Endothelial cell of umbilical vein (primary cell): Measurements from ENCODE around the gene ARGLU1. TPM values are rescaled to one million over a fixed set of nuclear protein-coding genes. Genes with fewer than 3 reads are reported as not detected.

Experiments used
- BruUV-seq: library from RNA; stranded (reverse); fragments of 400-500 nt; replicated peaks from 2 replicates; lab custom pipeline; 2021; lab: Mats Ljungman, UMichigan
- CTCF ChIA-PET: fragments of 300-600, 350-600 bp; sonication (Branson Sonifier 250); formaldehyde crosslinking; loops from one replicate; lab custom pipeline; 2021; ENCODE audit warnings: antibody characterized with exemption, inconsistent platforms; lab: Charles Lee
- POLR2A ChIA-PET: fragments of 300-600, 350-600 bp; sonication (Branson Sonifier 250); formaldehyde crosslinking; loops from one replicate; lab custom pipeline; 2021; ENCODE audit warnings: antibody characterized with exemption, inconsistent platforms; lab: Charles Lee
- DNase-seq: peaks from one replicate; pipeline ENCODE4 v3.0.0-alpha.2; 2011; ENCODE audit warnings: low read depth, low spot score
- FAIRE-seq: peaks from 2 replicates; lab custom pipeline; 2011; peaks lifted over from hg19 to GRCh38; lab: Jason Lieb, UNC
- H2AFZ ChIP-seq: 2 replicates; pipeline ENCODE4 v1.6.0; 2012; ENCODE audit warnings: low read depth, low read length, control low read depth, inconsistent platforms
- H3K27ac ChIP-seq: 2 replicates; pipeline ENCODE4 v1.5.1; 2011; ENCODE audit warnings: low read depth, mild to moderate bottlenecking, control low read depth, low read length, moderate library complexity; ENCODE audit not compliant: insufficient read depth
- H3K27me3 ChIP-seq, 2 experiments: 2 replicates each; pipeline versions ENCODE4 v1.6.0 to v1.6.1; 2011; ENCODE audit warnings: low read length in 2 of 2, mixed read lengths in 1 of 2; ENCODE audit not compliant: control insufficient read depth in 2 of 2, insufficient read depth in 2 of 2
- H3K36me3 ChIP-seq, 2 experiments: 2 replicates in 1 of 2; 3 replicates in 1 of 2; pipeline ENCODE4 v1.5.1; 2011; ENCODE audit warnings: low read length in 2 of 2, mild to moderate bottlenecking in 1 of 2, moderate library complexity in 1 of 2; ENCODE audit not compliant: control insufficient read depth in 2 of 2, insufficient read depth in 2 of 2; ENCODE audit errors: extremely low read depth in 1 of 2
- H3K4me1 ChIP-seq: 3 replicates; pipeline ENCODE4 v1.5.1; 2011; ENCODE audit warnings: mild to moderate bottlenecking, low read length; ENCODE audit not compliant: control insufficient read depth, insufficient read depth; ENCODE audit errors: extremely low read depth
- H3K4me2 ChIP-seq: 2 replicates; pipeline ENCODE4 v1.6.1; 2011; ENCODE audit warnings: low read length, control low read depth, mixed read lengths; ENCODE audit not compliant: insufficient read depth
- H3K4me3 ChIP-seq, 3 experiments: fragments of 200-600 bp in 1 of 3; sonication (generic), shearing (Covaris generic) in 1 of 3; replicated peaks in 1 of 3; 2 replicates each; pipeline ENCODE4 v1.5.1; 2011 to 2016; ENCODE audit warnings: control low read depth in 3 of 3, low read length in 3 of 3, mild to moderate bottlenecking in 2 of 3, inconsistent platforms in 1 of 3, low read depth in 1 of 3, moderate library complexity in 1 of 3; ENCODE audit not compliant: insufficient read depth in 1 of 3
- H3K79me2 ChIP-seq: 2 replicates; pipeline ENCODE4 v1.6.0; 2012; ENCODE audit warnings: low read length, inconsistent platforms; ENCODE audit not compliant: control insufficient read depth, insufficient read depth
- H3K9ac ChIP-seq: replicated peaks from 2 replicates; pipeline ENCODE3; 2011; ENCODE audit warnings: low read length, control low read depth; ENCODE audit not compliant: insufficient read depth; ENCODE audit errors: extremely low read depth
- H3K9me1 ChIP-seq: replicated peaks from 3 replicates; pipeline ENCODE4 v1.6.0; 2011; ENCODE audit warnings: mild to moderate bottlenecking, low read length; ENCODE audit not compliant: control insufficient read depth, insufficient read depth; ENCODE audit errors: extremely low read depth
- H3K9me3 ChIP-seq: replicated peaks from 2 replicates; pipeline ENCODE4 v1.5.1; 2012; ENCODE audit warnings: low read length, inconsistent platforms; ENCODE audit not compliant: control insufficient read depth, insufficient read depth
- H4K20me1 ChIP-seq: replicated peaks from 2 replicates; pipeline ENCODE3; 2011; ENCODE audit warnings: mild to moderate bottlenecking, low read length; ENCODE audit not compliant: control insufficient read depth, insufficient read depth; ENCODE audit errors: extremely low read depth
- EZH2 ChIP-seq: IDR thresholded peaks from 2 replicates; pipeline ENCODE4 v1.6.1; 2012; ENCODE audit warnings: borderline replicate concordance, low read depth, mild to moderate bottlenecking, moderate library complexity, low read length, inconsistent platforms; ENCODE audit not compliant: severe bottlenecking
- POLR2A ChIP-seq: IDR thresholded peaks from 2 replicates; pipeline ENCODE4 v1.6.1; 2012; ENCODE audit warnings: low read depth, mild to moderate bottlenecking, control low read depth, low read length
- POLR2AphosphoS5 ChIP-seq: IDR thresholded peaks from 2 replicates; pipeline ENCODE4 v1.6.1; 2012; ENCODE audit warnings: low read depth, mild to moderate bottlenecking, control low read depth, low read length, moderate library complexity; ENCODE audit not compliant: insufficient read depth
- dilution Hi-C: fragments of 300-500 bp; cut with MboI; formaldehyde crosslinking; loops from one replicate; pipeline ENCODE4 v1.15.0; 2019; ENCODE audit warnings: low sequenced_read_pairs; ENCODE audit not compliant: extremely low pct_ligation_motif_present
- intact Hi-C: fragments of 100-400 bp; cut with micrococcal nuclease; formaldehyde crosslinking; loops from one replicate; pipeline ENCODE4 v1.10.0; 2022
- polyA plus RNA-seq, 4 experiments: library from polyadenylated mRNA; depleted of rRNA in 3 of 4; stranded (reverse) in 3 of 4; unstranded in 1 of 4; fragments of >200 nt; gene quantifications; 2 replicates each; pipeline versions ENCODE4 v1.2.1 to v1.2.3, GENCODE V29; 2011 to 2012; ENCODE audit warnings: missing spikeins in 1 of 4
- total RNA-seq: library from RNA; stranded (reverse); gene quantifications from 2 replicates; pipeline ENCODE4 v1.2.3, GENCODE V29; 2021

ARGLU1 gene
- total and polyA plus RNA-seq, 2 donors (not counting 3 experiments of a cell fraction or from before 2014, with no cell fraction given) = 44.4 to 111 TPM

- no peaks in the 10 kb centered on the region for H3K9me1 ChIP-seq
- POLR2A ChIA-PET = interaction anchor here (1.2 to 1.4 kb wide), 2 partner anchors 31 to 33 kb away, joined by 3 to 5 read pairs; partner anchors contain the start of gene EFNB2
- peaks cover 29% of the 10 kb centered on the region for H3K4me1 ChIP-seq
- H3K4me3 ChIP-seq = peak overlapping the region; percentile 57 to 98 (median 79)
- dilution Hi-C loops (no loop called here), intact Hi-C loops (loop anchor here (1.0 to 10.0 kb wide), 6 partner anchors 31 to 888 kb away; no protein-coding TSS in a partner anchor)
- H3K36me3 ChIP-seq = no peaks in the 10 kb centered on the region
- CTCF ChIA-PET = interaction anchor here (1.3 to 5.7 kb wide), 4 partner anchors 10 to 54 kb away, joined by 3 to 29 read pairs (median 10); partner anchors contain the start of gene EFNB2
- H4K20me1 ChIP-seq = peaks cover 26% of the 10 kb centered on the region
- peak overlapping the region; percentile 85 for H3K27ac ChIP-seq
- peak; percentile 61 for DNase-seq
- H3K4me2 ChIP-seq = peak overlapping the region; percentile 99
- no peak overlapping the region for H2AFZ ChIP-seq
- no peaks in the 10 kb centered on the region for H3K27me3 ChIP-seq
- TF ChIP-seq POLR2AphosphoS5 = no peak
- peak; percentile 34 for TF ChIP-seq EZH2
- H3K9ac ChIP-seq = peak overlapping the region; percentile 95
- H3K79me2 ChIP-seq = peaks cover 59% of the 10 kb centered on the region
- BruUV-seq = TSS peak; percentile 36
- no peak for FAIRE-seq
- no peaks in the 10 kb centered on the region for H3K9me3 ChIP-seq
Measured at GRCh38 chr13:106566641-106567473, 1.1 kb downstream of the ARGLU1 start.

GRCh38 chr13:106565127-106565775 lies 2.7 kb downstream of the ARGLU1 start:
- FAIRE-seq = no peak
- Histone ChIP-seq H3K27ac (no peak overlapping the region), H2AFZ (no peak overlapping the region), H3K27me3 (no peaks in the 10 kb centered on the region), H3K9ac (no peak overlapping the region), H3K79me2 (peaks cover 75% of the 10 kb centered on the region), H3K4me1 (peaks cover 33% of the 10 kb centered on the region), H3K4me2 (peak overlapping the region; percentile 99), H3K9me3 (no peaks in the 10 kb centered on the region), H3K4me3 (peak overlapping the region in 1 of 3 experiments; percentile 98), H3K9me1 (no peaks in the 10 kb centered on the region), H4K20me1 (peaks cover 26% of the 10 kb centered on the region), H3K36me3 (no peaks in the 10 kb centered on the region)
- dilution Hi-C loops = no loop called here
- BruUV-seq = no TSS peak
- intact Hi-C loops = loop anchor here (5.0 to 10.0 kb wide), 3 partner anchors 117 to 890 kb away; no protein-coding TSS in a partner anchor
- POLR2A ChIA-PET = interaction anchor here (1.2 kb wide), 1 partner anchor 31 kb away, joined by 3 read pairs; no protein-coding TSS in a partner anchor
- CTCF ChIA-PET = interaction anchor here (1.1 to 5.7 kb wide), 5 partner anchors 8 to 1154 kb away, joined by 3 to 29 read pairs (median 3); partner anchors contain the start of gene EFNB2
- DNase-seq = no peak
- no peak for TF ChIP-seq POLR2A
